ENCODE measurements around the gene RPS19.

Gene RPS19

DNA sequence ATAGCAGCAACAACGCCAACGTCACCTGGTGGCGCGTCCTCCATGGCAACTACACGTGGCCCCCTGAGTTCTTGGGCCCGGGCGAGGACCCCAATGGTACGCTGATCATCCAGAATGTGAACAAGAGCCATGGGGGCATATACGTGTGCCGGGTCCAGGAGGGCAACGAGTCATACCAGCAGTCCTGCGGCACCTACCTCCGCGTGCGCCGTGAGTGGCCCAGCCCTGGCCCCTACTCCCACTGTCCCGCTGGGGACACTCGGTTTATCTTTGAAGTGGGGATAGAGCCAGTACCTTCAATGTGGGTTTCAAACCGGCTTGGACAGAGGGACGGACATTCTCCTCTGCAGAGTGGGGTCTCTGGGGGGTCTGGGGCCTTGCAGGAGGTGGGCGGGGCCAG, 19.0 kb downstream of the RPS19 start:
- H3K4me3 ChIP-seq (ENCODE audit: low read depth, low read length), result peak overlapping the region; percentile 77
- TF ChIP-seq, protein P1, sequence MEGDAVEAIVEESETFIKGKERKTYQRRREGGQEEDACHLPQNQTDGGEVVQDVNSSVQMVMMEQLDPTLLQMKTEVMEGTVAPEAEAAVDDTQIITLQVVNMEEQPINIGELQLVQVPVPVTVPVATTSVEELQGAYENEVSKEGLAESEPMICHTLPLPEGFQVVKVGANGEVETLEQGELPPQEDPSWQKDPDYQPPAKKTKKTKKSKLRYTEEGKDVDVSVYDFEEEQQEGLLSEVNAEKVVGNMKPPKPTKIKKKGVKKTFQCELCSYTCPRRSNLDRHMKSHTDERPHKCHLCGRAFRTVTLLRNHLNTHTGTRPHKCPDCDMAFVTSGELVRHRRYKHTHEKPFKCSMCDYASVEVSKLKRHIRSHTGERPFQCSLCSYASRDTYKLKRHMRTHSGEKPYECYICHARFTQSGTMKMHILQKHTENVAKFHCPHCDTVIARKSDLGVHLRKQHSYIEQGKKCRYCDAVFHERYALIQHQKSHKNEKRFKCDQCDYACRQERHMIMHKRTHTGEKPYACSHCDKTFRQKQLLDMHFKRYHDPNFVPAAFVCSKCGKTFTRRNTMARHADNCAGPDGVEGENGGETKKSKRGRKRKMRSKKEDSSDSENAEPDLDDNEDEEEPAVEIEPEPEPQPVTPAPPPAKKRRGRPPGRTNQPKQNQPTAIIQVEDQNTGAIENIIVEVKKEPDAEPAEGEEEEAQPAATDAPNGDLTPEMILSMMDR (IDR thresholded peaks at IDR 0.05; ENCODE audit: borderline replicate concordance, insufficient read depth, low read depth, low read length), result no peak

DNA sequence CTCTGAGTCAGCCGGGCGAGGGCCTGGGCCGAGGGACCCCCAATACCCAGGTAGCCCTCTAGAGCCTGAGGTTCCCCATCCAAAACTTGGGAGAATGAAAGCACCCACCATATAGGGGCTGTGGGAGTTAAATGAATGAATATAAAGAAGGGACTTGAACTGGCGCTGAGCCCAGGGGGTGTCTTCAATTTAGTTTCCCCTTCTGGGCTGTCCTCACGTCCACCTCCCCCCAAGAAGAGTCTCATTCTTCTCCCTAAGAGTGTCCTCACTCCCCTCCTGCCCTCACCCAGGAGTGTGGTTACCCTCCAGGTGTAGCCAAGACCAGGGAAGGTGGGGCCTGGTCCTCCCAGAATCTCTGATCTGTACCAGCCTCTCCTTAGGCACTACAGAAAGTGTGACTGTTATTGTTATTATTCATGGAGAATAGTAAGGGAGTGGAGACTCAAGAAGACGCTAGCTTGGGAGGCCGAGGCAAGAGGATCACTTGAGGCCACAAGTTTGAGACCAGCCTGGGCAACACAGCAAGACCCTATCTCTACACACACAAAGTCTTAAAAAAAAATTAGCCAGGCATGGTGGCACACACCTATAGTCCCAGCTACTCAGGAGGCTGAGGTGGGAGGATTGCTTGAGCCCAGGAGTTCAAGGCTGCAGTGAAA, 19.7 kb downstream of the RPS19 start:
- H3K4me3 ChIP-seq (ENCODE audit: low read depth, low read length), result no peak overlapping the region

DNA sequence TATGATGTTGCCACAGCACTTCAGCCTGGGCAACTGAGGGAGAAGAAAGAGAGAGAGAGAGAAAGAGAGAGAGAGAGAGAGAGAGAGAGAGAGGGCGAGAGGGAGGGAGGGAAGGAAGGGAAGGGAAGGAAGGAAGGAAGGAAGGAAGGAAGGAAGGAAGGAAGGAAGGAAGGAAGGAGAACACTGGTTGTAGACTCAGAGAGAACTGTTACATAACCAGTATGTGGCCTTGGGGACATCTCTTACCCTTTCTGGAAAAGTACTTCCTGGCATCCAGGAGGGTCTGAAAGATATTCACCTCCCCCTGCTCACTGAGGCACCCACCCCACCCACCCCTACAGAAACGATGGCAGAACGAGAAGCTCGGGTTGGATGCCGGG, 20.3 kb downstream of the RPS19 start:
- TF ChIP-seq, protein P1 (IDR thresholded peaks at IDR 0.05; ENCODE audit: borderline replicate concordance, insufficient read depth, low read depth, low read length), result no peak
- H3K4me3 ChIP-seq (ENCODE audit: low read depth, low read length), result no peak overlapping the region

More for the DNA sequence above, 19.7 kb downstream of the RPS19 start:
- TF ChIP-seq, protein P1 (IDR thresholded peaks at IDR 0.05; ENCODE audit: borderline replicate concordance, insufficient read depth, low read depth, low read length), result no peak

DNA sequence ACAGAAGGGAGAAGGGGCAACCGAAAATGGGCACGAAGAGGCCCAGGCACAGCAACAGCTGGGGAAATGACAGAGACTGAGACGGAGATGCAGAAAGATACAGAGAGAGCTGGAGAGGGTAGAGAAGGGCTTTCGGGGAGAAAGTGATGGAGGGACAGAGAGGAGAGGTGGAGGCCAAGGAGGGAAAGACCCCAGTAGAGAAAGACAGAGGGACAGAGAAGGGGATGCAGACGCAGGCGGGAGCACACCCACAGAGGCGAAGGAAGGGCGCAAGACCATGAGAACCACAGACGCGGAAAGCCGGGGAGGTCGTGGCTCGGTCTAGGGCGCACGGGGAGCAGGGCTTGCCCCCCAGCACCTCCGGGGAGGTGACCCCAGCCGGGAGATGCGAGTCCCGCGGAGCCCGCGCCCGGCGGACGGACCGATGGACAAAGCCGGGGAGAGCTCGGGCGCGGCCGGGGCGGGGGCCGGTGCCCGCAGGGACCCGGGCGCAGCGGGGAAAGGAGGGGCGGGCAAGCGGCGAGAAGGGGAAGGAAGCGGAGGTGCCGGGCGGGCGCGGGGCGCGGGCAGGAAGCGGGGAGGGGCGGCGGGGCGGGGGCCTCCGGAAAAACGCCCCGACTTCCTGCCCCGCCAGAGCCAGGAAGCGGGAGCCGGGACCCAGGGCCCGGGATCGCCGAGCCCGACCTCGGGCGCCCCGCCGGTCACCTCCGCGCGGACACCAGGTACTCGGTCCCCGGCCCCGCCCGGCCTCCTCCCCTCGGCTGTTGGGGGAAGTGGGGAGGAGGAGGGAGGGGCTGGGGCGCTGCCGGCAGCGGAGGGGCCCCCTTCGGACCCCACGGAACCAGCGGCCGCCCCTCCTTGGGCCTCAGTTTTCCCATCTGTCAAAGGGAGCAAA, 22.8 kb downstream of the RPS19 start, which contains the start of gene ARHGEF1:
Gene ARHGEF1, plus strand, starts transcription at position 617 of the 895 bp plus-strand sequence. CDS start 4,899 bp downstream, outside the sequence.
- TF ChIP-seq, protein P1 (IDR thresholded peaks at IDR 0.05; ENCODE audit: borderline replicate concordance, insufficient read depth, low read depth, low read length), result no peak
- peak within 1 kb of the TSS; percentile 70 for H3K4me3 ChIP-seq (ENCODE audit: low read depth, low read length)

DNA sequence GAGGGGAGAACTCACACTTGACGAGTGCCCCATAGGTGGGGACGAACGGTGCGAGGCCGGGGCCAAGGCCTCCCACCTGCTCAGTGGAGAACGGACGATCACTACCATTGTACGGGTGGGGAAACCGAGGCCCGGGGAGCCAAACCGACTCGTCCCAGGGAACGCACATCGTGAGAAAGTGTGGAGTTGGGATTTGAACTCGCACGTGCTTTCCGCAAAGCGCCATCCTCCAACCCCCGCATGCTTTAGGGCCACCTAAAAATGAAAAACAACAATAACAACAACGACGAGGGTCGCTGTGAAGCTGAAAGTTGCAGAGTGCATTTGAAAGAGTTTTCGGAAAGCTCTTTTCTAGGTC, 23.4 kb downstream of the RPS19 start:
- TF ChIP-seq, protein P1 (IDR thresholded peaks at IDR 0.05; ENCODE audit: borderline replicate concordance, insufficient read depth, low read depth, low read length), result no peak

DNA sequence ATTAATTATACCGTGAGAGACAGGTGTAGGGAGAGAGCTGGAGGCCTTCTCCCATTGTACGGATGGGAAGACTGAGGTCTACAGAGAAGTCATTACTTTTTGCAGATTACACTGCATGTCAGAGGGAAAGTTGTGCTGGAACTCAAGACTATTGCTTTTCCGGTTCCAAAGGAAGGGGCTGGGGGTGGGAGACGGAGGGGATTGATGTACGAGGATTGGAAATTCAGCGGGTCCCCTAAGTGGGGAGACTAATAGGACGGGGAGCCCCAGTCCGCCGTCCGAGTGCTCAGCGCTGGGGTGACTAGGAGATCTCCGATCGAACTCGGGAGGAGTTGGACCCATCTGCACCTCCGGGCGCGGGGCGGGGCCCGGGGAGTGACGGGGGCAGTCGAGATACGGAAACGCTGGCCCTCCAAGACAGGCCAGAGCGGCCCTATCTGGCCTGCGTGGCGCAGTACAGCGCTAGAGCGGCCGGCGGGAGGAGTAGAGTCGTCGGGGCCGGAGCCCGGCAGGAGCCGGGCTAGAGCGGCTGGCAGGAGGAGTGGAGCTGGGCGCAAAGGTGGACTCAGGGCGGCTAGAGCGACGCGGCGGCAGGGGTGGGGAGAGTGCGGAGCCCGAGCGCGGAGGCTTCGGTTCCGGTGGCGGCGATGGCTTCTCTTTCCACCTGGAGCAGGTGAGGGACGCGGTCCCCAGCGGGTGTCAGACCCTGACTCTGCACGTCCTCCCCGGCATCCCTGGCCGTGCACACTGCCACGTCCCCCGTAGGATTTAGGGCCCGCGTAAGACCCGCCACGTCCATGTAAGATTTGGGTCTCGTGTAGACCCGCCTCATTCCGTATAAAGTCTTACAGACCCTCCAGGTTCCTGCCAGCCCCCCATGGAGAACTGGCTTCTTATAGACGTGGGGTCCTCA, 24.0 kb downstream of the RPS19 start:
- peak overlapping the region; percentile 70 for H3K4me3 ChIP-seq (ENCODE audit: low read depth, low read length)
- TF ChIP-seq, protein P1 (IDR thresholded peaks at IDR 0.05; ENCODE audit: borderline replicate concordance, insufficient read depth, low read depth, low read length), result no peak

More for the DNA sequence above, 23.4 kb downstream of the RPS19 start:
- H3K4me3 ChIP-seq (ENCODE audit: low read depth, low read length), result peak overlapping the region; percentile 70

All from GM12875 (cell line).